ENCODE results near the gene OOSP3.
"Not testable (repeated sequence)": the region's sequence is repeated elsewhere in the genome, so short reads cannot be mapped to it uniquely, and the experiment has no call there.

OOSP3 gene

GRCh38 chr11:59849129-59849528 lies 29.5 kb upstream of the OOSP3 start:
- Histone ChIP-seq H3K9me2 (replicated peaks; ENCODE audit: insufficient read depth, low read length) (no peaks in the 10 kb centered on the region), H3K4me3 (ENCODE audit: low read length) (no peak overlapping the region), H2AFZ (ENCODE audit: low read length) (no peak overlapping the region), H3K36me3 (replicated peaks; ENCODE audit: insufficient read depth, low read length) (no peaks in the 10 kb centered on the region), H3K79me2 (ENCODE audit: low read length) (no peaks in the 10 kb centered on the region), H4K20me1 (ENCODE audit: insufficient read depth, low read length) (no peaks in the 10 kb centered on the region), H3K9me3 (replicated peaks; ENCODE audit: insufficient read depth, low read length) (no peaks in the 10 kb centered on the region), H3K9ac (ENCODE audit: low read length) (no peak overlapping the region), H3F3A (ENCODE audit: insufficient read depth, low read length) (no peaks in the 10 kb centered on the region), H3K4me1 (ENCODE audit: low read length) (no peaks in the 10 kb centered on the region), H3K27ac (ENCODE audit: low read length) (no peak overlapping the region), H3K27me3 (replicated peaks; ENCODE audit: insufficient read depth, low read length) (no peaks in the 10 kb centered on the region), H3K4me2 (ENCODE audit: low read depth, low read length) (no peak overlapping the region)
- DNase-seq, result no peak
- no peak for TF ChIP-seq EZH2 (optimal IDR thresholded peaks at IDR 0.05; ENCODE audit: low read depth, low read length)

GRCh38 chr11:59849551-59849950 lies 29.0 kb upstream of the OOSP3 start:
- not testable (repeated sequence) for H3K36me3 ChIP-seq (replicated peaks; ENCODE audit: insufficient read depth, low read length); H3K79me2 ChIP-seq (ENCODE audit: low read length); H4K20me1 ChIP-seq (ENCODE audit: insufficient read depth, low read length); H3K9me3 ChIP-seq (replicated peaks; ENCODE audit: insufficient read depth, low read length); H3K9ac ChIP-seq (ENCODE audit: low read length); H3K27ac ChIP-seq (ENCODE audit: low read length); H3K4me2 ChIP-seq (ENCODE audit: low read depth, low read length); H3F3A ChIP-seq (ENCODE audit: insufficient read depth, low read length); H2AFZ ChIP-seq (ENCODE audit: low read length); H3K27me3 ChIP-seq (replicated peaks; ENCODE audit: insufficient read depth, low read length); H3K9me2 ChIP-seq (replicated peaks; ENCODE audit: insufficient read depth, low read length); H3K4me3 ChIP-seq (ENCODE audit: low read length); H3K4me1 ChIP-seq (ENCODE audit: low read length); DNase-seq

- H3K9me2 ChIP-seq (replicated peaks; ENCODE audit: insufficient read depth, low read length); DNase-seq; H3K27ac ChIP-seq (ENCODE audit: low read length); H3K9ac ChIP-seq (ENCODE audit: low read length); H3K79me2 ChIP-seq (ENCODE audit: low read length); H3K27me3 ChIP-seq (replicated peaks; ENCODE audit: insufficient read depth, low read length); H3F3A ChIP-seq (ENCODE audit: insufficient read depth, low read length); H2AFZ ChIP-seq (ENCODE audit: low read length); H3K9me3 ChIP-seq (replicated peaks; ENCODE audit: insufficient read depth, low read length); H3K36me3 ChIP-seq (replicated peaks; ENCODE audit: insufficient read depth, low read length); H3K4me2 ChIP-seq (ENCODE audit: low read depth, low read length); H3K4me1 ChIP-seq (ENCODE audit: low read length); H3K4me3 ChIP-seq (ENCODE audit: low read length); H4K20me1 ChIP-seq (ENCODE audit: insufficient read depth, low read length): not testable (repeated sequence)
These were observed 27.2 kb upstream of the OOSP3 start for GRCh38 chr11:59851416-59851815.

GRCh38 chr11:59854871-59855270 lies 23.7 kb upstream of the OOSP3 start:
- no peaks in the 10 kb centered on the region for H3K4me1 ChIP-seq (ENCODE audit: low read length)
- no peaks in the 10 kb centered on the region for H4K20me1 ChIP-seq (ENCODE audit: insufficient read depth, low read length)
- no peaks in the 10 kb centered on the region for H3K9me3 ChIP-seq (replicated peaks; ENCODE audit: insufficient read depth, low read length)
- H3K4me3 ChIP-seq (ENCODE audit: low read length), result no peak overlapping the region
- no peaks in the 10 kb centered on the region for H3K79me2 ChIP-seq (ENCODE audit: low read length)
- no peaks in the 10 kb centered on the region for H3K9me2 ChIP-seq (replicated peaks; ENCODE audit: insufficient read depth, low read length)
- no peak overlapping the region for H3K9ac ChIP-seq (ENCODE audit: low read length)
- H2AFZ ChIP-seq (ENCODE audit: low read length), result no peak overlapping the region
- TF ChIP-seq CTCF (IDR thresholded peaks at IDR 0.05; ENCODE audit: low read length), result no peak
- no peak for TF ChIP-seq EZH2phosphoT487 (IDR thresholded peaks at IDR 0.05; ENCODE audit: low read length)
- no peak for TF ChIP-seq EZH2 (optimal IDR thresholded peaks at IDR 0.05; ENCODE audit: low read depth, low read length)
- no peak overlapping the region for H3K27ac ChIP-seq (ENCODE audit: low read length)
- no peaks in the 10 kb centered on the region for H3F3A ChIP-seq (ENCODE audit: insufficient read depth, low read length)
- H3K27me3 ChIP-seq (replicated peaks; ENCODE audit: insufficient read depth, low read length), result no peaks in the 10 kb centered on the region
- no peaks in the 10 kb centered on the region for H3K36me3 ChIP-seq (replicated peaks; ENCODE audit: insufficient read depth, low read length)
- no peak overlapping the region for H3K4me2 ChIP-seq (ENCODE audit: low read depth, low read length)
- no peak for DNase-seq
